Endothelial cell of umbilical vein (primary cell): Measurements from ENCODE around the gene CLEC11A. TPM values are rescaled to one million over a fixed set of nuclear protein-coding genes. Genes with fewer than 3 reads are reported as not detected.

ENCODE experiments used
- BruUV-seq: library from RNA; stranded (reverse); fragments of 400-500 nt; replicated peaks from 2 replicates; lab custom pipeline; 2021; lab: Mats Ljungman, UMichigan
- CTCF ChIA-PET: fragments of 300-600, 350-600 bp; sonication (Branson Sonifier 250); formaldehyde crosslinking; loops from one replicate; lab custom pipeline; 2021; ENCODE audit warnings: antibody characterized with exemption, inconsistent platforms; lab: Charles Lee
- POLR2A ChIA-PET: fragments of 300-600, 350-600 bp; sonication (Branson Sonifier 250); formaldehyde crosslinking; loops from one replicate; lab custom pipeline; 2021; ENCODE audit warnings: antibody characterized with exemption, inconsistent platforms; lab: Charles Lee
- DNase-seq: peaks from one replicate; pipeline ENCODE4 v3.0.0-alpha.2; 2011; ENCODE audit warnings: low read depth, low spot score
- FAIRE-seq: peaks from 2 replicates; lab custom pipeline; 2011; peaks lifted over from hg19 to GRCh38; lab: Jason Lieb, UNC
- H2AFZ ChIP-seq: 2 replicates; pipeline ENCODE4 v1.6.0; 2012; ENCODE audit warnings: low read depth, low read length, control low read depth, inconsistent platforms
- H3K27ac ChIP-seq: 2 replicates; pipeline ENCODE4 v1.5.1; 2011; ENCODE audit warnings: low read depth, mild to moderate bottlenecking, control low read depth, low read length, moderate library complexity; ENCODE audit not compliant: insufficient read depth
- H3K27me3 ChIP-seq, 2 experiments: 2 replicates each; pipeline versions ENCODE4 v1.6.0 to v1.6.1; 2011; ENCODE audit warnings: low read length in 2 of 2, mixed read lengths in 1 of 2; ENCODE audit not compliant: control insufficient read depth in 2 of 2, insufficient read depth in 2 of 2
- H3K36me3 ChIP-seq, 2 experiments: 2 replicates in 1 of 2; 3 replicates in 1 of 2; pipeline ENCODE4 v1.5.1; 2011; ENCODE audit warnings: low read length in 2 of 2, mild to moderate bottlenecking in 1 of 2, moderate library complexity in 1 of 2; ENCODE audit not compliant: control insufficient read depth in 2 of 2, insufficient read depth in 2 of 2; ENCODE audit errors: extremely low read depth in 1 of 2
- H3K4me1 ChIP-seq: 3 replicates; pipeline ENCODE4 v1.5.1; 2011; ENCODE audit warnings: mild to moderate bottlenecking, low read length; ENCODE audit not compliant: control insufficient read depth, insufficient read depth; ENCODE audit errors: extremely low read depth
- H3K4me2 ChIP-seq: 2 replicates; pipeline ENCODE4 v1.6.1; 2011; ENCODE audit warnings: low read length, control low read depth, mixed read lengths; ENCODE audit not compliant: insufficient read depth
- H3K4me3 ChIP-seq, 3 experiments: fragments of 200-600 bp in 1 of 3; sonication (generic), shearing (Covaris generic) in 1 of 3; replicated peaks in 1 of 3; 2 replicates each; pipeline ENCODE4 v1.5.1; 2011 to 2016; ENCODE audit warnings: control low read depth in 3 of 3, low read length in 3 of 3, mild to moderate bottlenecking in 2 of 3, inconsistent platforms in 1 of 3, low read depth in 1 of 3, moderate library complexity in 1 of 3; ENCODE audit not compliant: insufficient read depth in 1 of 3
- H3K79me2 ChIP-seq: 2 replicates; pipeline ENCODE4 v1.6.0; 2012; ENCODE audit warnings: low read length, inconsistent platforms; ENCODE audit not compliant: control insufficient read depth, insufficient read depth
- H3K9ac ChIP-seq: replicated peaks from 2 replicates; pipeline ENCODE3; 2011; ENCODE audit warnings: low read length, control low read depth; ENCODE audit not compliant: insufficient read depth; ENCODE audit errors: extremely low read depth
- H3K9me1 ChIP-seq: replicated peaks from 3 replicates; pipeline ENCODE4 v1.6.0; 2011; ENCODE audit warnings: mild to moderate bottlenecking, low read length; ENCODE audit not compliant: control insufficient read depth, insufficient read depth; ENCODE audit errors: extremely low read depth
- H3K9me3 ChIP-seq: replicated peaks from 2 replicates; pipeline ENCODE4 v1.5.1; 2012; ENCODE audit warnings: low read length, inconsistent platforms; ENCODE audit not compliant: control insufficient read depth, insufficient read depth
- H4K20me1 ChIP-seq: replicated peaks from 2 replicates; pipeline ENCODE3; 2011; ENCODE audit warnings: mild to moderate bottlenecking, low read length; ENCODE audit not compliant: control insufficient read depth, insufficient read depth; ENCODE audit errors: extremely low read depth
- EZH2 ChIP-seq: IDR thresholded peaks from 2 replicates; pipeline ENCODE4 v1.6.1; 2012; ENCODE audit warnings: borderline replicate concordance, low read depth, mild to moderate bottlenecking, moderate library complexity, low read length, inconsistent platforms; ENCODE audit not compliant: severe bottlenecking
- GATA2 ChIP-seq: IDR thresholded peaks from 2 replicates; pipeline ENCODE4 v1.7.0; 2011; ENCODE audit warnings: low read depth, mild to moderate bottlenecking, moderate library complexity, mixed read lengths, low read length; ENCODE audit not compliant: insufficient read length, insufficient read depth
- JUN ChIP-seq: IDR thresholded peaks from 2 replicates; pipeline ENCODE4 v1.6.1; 2011; ENCODE audit warnings: borderline replicate concordance, low read depth; ENCODE audit not compliant: insufficient read length, insufficient read depth
- MAX ChIP-seq: IDR thresholded peaks from 2 replicates; pipeline ENCODE4 v1.6.1; 2011; ENCODE audit not compliant: insufficient read depth, insufficient read length
- dilution Hi-C: fragments of 300-500 bp; cut with MboI; formaldehyde crosslinking; loops from one replicate; pipeline ENCODE4 v1.15.0; 2019; ENCODE audit warnings: low sequenced_read_pairs; ENCODE audit not compliant: extremely low pct_ligation_motif_present
- intact Hi-C: fragments of 100-400 bp; cut with micrococcal nuclease; formaldehyde crosslinking; loops from one replicate; pipeline ENCODE4 v1.10.0; 2022
- polyA plus RNA-seq, 4 experiments: library from polyadenylated mRNA; depleted of rRNA in 3 of 4; stranded (reverse) in 3 of 4; unstranded in 1 of 4; fragments of >200 nt; gene quantifications; 2 replicates each; pipeline versions ENCODE4 v1.2.1 to v1.2.3, GENCODE V29; 2011 to 2012; ENCODE audit warnings: missing spikeins in 1 of 4
- total RNA-seq: library from RNA; stranded (reverse); gene quantifications from 2 replicates; pipeline ENCODE4 v1.2.3, GENCODE V29; 2021
- TF ChIP-seq, protein P1 (sequence below), 2 donors: IDR thresholded peaks; 1 replicate in 1 of 2; 2 replicates in 1 of 2; pipeline ENCODE4 v1.5.1; 2011; ENCODE audit warnings: low read length in 2 of 2, mild to moderate bottlenecking in 2 of 2, moderate library complexity in 2 of 2, control low read depth in 1 of 2, inconsistent platforms in 1 of 2, low read depth in 1 of 2; ENCODE audit not compliant: insufficient read depth in 1 of 2; ENCODE audit errors: extremely low read depth in 1 of 2

The CLEC11A gene
- total and polyA plus RNA-seq, 2 donors (not counting 3 experiments of a cell fraction or from before 2014, with no cell fraction given), result 10.4 to 30.1 TPM

DNA sequence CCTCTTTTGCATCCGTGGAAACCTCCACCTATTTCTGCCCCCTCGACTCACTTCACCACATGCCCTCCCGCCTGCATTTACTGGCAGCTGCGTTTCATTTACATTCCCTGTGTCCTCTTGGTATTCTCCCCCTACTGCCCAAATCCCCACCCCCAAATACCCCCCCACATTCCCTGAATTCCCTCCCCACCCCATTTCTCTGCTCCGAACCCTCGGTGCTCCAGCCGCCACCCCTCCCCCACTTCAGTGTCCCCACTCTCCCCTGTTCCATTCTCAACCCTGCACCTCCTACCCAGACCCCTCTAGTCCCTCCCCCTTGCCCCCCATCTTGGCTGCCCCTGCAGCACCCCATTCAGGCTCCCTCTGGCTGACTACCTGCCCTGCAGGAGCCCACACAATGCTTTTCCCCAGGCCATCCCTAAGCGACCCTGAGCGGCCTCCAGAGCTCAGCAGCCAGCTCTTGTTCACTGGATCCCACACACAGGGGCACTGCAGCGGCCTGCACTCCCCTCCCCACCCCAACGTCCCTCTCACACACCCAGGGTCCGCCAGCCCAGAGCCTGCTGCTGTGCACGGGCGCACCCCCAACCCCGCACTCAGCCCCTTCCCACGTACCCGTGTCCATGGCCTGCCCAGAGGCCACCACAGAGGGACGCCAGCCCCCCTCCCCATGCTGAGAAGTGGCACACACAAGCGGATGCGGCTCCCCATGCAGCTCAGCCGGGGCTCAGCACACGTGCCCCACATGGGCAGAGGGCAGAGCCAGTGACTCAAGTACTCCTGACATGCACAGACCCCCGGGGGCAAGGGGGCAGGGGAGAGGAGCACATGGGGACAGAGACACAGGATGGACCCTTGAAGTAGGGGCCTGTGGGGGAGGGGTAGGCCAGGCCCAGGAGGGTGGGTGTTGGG lies 29.8 kb upstream of the CLEC11A start:
- BruUV-seq, result no TSS peak
- H3K9me1 ChIP-seq, result no peaks in the 10 kb centered on the region
- no peaks in the 10 kb centered on the region for H3K4me1 ChIP-seq
- dilution Hi-C loops, result no loop called here
- H3K36me3 ChIP-seq, result no peaks in the 10 kb centered on the region
- H3K4me3 ChIP-seq, result no peak overlapping the region
- no peak overlapping the region for H3K4me2 ChIP-seq
- H3K9me3 ChIP-seq, result no peaks in the 10 kb centered on the region
- no peak overlapping the region for H3K9ac ChIP-seq
- intact Hi-C loops, result no loop called here
- ChIA-PET CTCF (no interaction called here), POLR2A (no interaction called here)
- H3K27ac ChIP-seq, result no peak overlapping the region
- peaks cover 12 to 22% of the 10 kb centered on the region in 2 experiments for H3K27me3 ChIP-seq
- DNase-seq (no peak), FAIRE-seq (no peak)
- no peaks in the 10 kb centered on the region for H3K79me2 ChIP-seq
- H4K20me1 ChIP-seq, result no peaks in the 10 kb centered on the region
- TF ChIP-seq, protein P1, sequence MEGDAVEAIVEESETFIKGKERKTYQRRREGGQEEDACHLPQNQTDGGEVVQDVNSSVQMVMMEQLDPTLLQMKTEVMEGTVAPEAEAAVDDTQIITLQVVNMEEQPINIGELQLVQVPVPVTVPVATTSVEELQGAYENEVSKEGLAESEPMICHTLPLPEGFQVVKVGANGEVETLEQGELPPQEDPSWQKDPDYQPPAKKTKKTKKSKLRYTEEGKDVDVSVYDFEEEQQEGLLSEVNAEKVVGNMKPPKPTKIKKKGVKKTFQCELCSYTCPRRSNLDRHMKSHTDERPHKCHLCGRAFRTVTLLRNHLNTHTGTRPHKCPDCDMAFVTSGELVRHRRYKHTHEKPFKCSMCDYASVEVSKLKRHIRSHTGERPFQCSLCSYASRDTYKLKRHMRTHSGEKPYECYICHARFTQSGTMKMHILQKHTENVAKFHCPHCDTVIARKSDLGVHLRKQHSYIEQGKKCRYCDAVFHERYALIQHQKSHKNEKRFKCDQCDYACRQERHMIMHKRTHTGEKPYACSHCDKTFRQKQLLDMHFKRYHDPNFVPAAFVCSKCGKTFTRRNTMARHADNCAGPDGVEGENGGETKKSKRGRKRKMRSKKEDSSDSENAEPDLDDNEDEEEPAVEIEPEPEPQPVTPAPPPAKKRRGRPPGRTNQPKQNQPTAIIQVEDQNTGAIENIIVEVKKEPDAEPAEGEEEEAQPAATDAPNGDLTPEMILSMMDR (IDR thresholded peaks at IDR 0.05; ENCODE audit: extremely low read depth in 1 of 2, insufficient read depth in 1 of 2, low read depth in 1 of 2, low read length in 2 of 2), result no peak
- TF ChIP-seq JUN (no peak), MAX (no peak), GATA2 (no peak), EZH2 (no peak)
- H2AFZ ChIP-seq, result no peak overlapping the region
